ENCODE results near the gene MACO1.

MACO1 gene

GRCh38 chr1:25530186-25531081 is 99.7 kb downstream of the MACO1 start:
- Histone ChIP-seq H3K36me3 (no peaks in the 10 kb centered on the region), H3K27me3 (ENCODE audit: insufficient read depth, low read depth, severe bottlenecking) (no peaks in the 10 kb centered on the region), H3K9me3 (ENCODE audit: severe bottlenecking) (peaks cover under 1% of the 10 kb centered on the region), H3K4me3 (ENCODE audit: low read depth, low read length) (no peak overlapping the region), H3K27ac (no peak overlapping the region)
- no peak for TF ChIP-seq CTCF (IDR thresholded peaks at IDR 0.05; ENCODE audit: low read depth, low read length)
- DNase-seq, result no peak

GRCh38 chr1:25531082-25531461 is 100.4 kb downstream of the MACO1 start:
- no peak for TF ChIP-seq CTCF (IDR thresholded peaks at IDR 0.05; ENCODE audit: low read depth, low read length)
- H3K36me3 ChIP-seq, result no peaks in the 10 kb centered on the region
- no peaks in the 10 kb centered on the region for H3K9me3 ChIP-seq (ENCODE audit: severe bottlenecking)
- DNase-seq, result no peak
- no peaks in the 10 kb centered on the region for H3K27me3 ChIP-seq (ENCODE audit: insufficient read depth, low read depth, severe bottlenecking)
- no peak overlapping the region for H3K27ac ChIP-seq
- H3K4me3 ChIP-seq (ENCODE audit: low read depth, low read length), result no peak overlapping the region

GRCh38 chr1:25532970-25533369 is 102.3 kb downstream of the MACO1 start:
- no peak for TF ChIP-seq CTCF (IDR thresholded peaks at IDR 0.05; ENCODE audit: low read depth, low read length)
- no peaks in the 10 kb centered on the region for H3K36me3 ChIP-seq
- no peak for DNase-seq
- H3K27me3 ChIP-seq (ENCODE audit: insufficient read depth, low read depth, severe bottlenecking), result no peaks in the 10 kb centered on the region
- H3K27ac ChIP-seq, result no peak overlapping the region
- H3K9me3 ChIP-seq (ENCODE audit: severe bottlenecking), result no peaks in the 10 kb centered on the region
- no peak overlapping the region for H3K4me3 ChIP-seq (ENCODE audit: low read depth, low read length)

- Histone ChIP-seq H3K27ac (no peak overlapping the region), H3K36me3 (no peaks in the 10 kb centered on the region), H3K9me3 (ENCODE audit: severe bottlenecking) (no peaks in the 10 kb centered on the region), H3K4me3 (ENCODE audit: low read depth, low read length) (no peak overlapping the region), H3K27me3 (ENCODE audit: insufficient read depth, low read depth, severe bottlenecking) (no peaks in the 10 kb centered on the region)
- DNase-seq, result no peak
- no peak for TF ChIP-seq CTCF (IDR thresholded peaks at IDR 0.05; ENCODE audit: low read depth, low read length)
Measured at GRCh38 chr1:25533775-25534409, 103.2 kb downstream of the MACO1 start.

GRCh38 chr1:25534410-25534788 is 103.7 kb downstream of the MACO1 start:
- Histone ChIP-seq H3K27me3 (ENCODE audit: insufficient read depth, low read depth, severe bottlenecking) (no peaks in the 10 kb centered on the region), H3K4me3 (ENCODE audit: low read depth, low read length) (no peak overlapping the region), H3K9me3 (ENCODE audit: severe bottlenecking) (no peaks in the 10 kb centered on the region), H3K36me3 (no peaks in the 10 kb centered on the region), H3K27ac (no peak overlapping the region)
- no peak for DNase-seq
- TF ChIP-seq CTCF (IDR thresholded peaks at IDR 0.05; ENCODE audit: low read depth, low read length), result no peak
